HEK293 (cell line): ENCODE results near the gene DNAJC30.

Experiments
- CTCF ChIA-PET: fragments of 350-600 bp; formaldehyde crosslinking; extraction: SDS; loops from one replicate; lab custom pipeline; 2021; ENCODE audit warnings: antibody characterized with exemption; lab: Yijun Ruan, JAX
- POLR2A ChIA-PET: fragments of 300-600 bp; formaldehyde crosslinking; extraction: SDS; loops from one replicate; lab custom pipeline; 2020; ENCODE audit warnings: antibody characterized with exemption, inconsistent platforms; lab: Yijun Ruan, JAX
- H3K27ac ChIP-seq: fragments of 200-500 bp; sonication (Bioruptor generic); 2 replicates; pipeline ENCODE4 v1.5.1; 2014; ENCODE audit warnings: low read depth, low read length, control low read depth, inconsistent platforms; ENCODE audit errors: extremely low read depth
- H3K36me3 ChIP-seq, 2 experiments: fragments of 200-500 bp in 1 of 2; sonication (Bioruptor generic) in 1 of 2; 1 replicate in 1 of 2; 2 replicates in 1 of 2; pipeline ENCODE4 v1.5.1; 2014 to 2017; ENCODE audit warnings: inconsistent platforms in 2 of 2, low read length in 2 of 2; ENCODE audit not compliant: control insufficient read depth in 2 of 2, insufficient read depth in 1 of 2
- H3K4me1 ChIP-seq: fragments of 200-500 bp; sonication (Bioruptor generic); 2 replicates; pipeline ENCODE4 v1.5.1; 2014; ENCODE audit warnings: mild to moderate bottlenecking, low read length, inconsistent platforms; ENCODE audit not compliant: control insufficient read depth, insufficient read depth
- H3K4me3 ChIP-seq: 2 replicates; pipeline ENCODE4 v1.5.1; 2011; ENCODE audit warnings: low read depth, mild to moderate bottlenecking, control low read depth, low read length, moderate library complexity
- H3K9me3 ChIP-seq: fragments of 200-500 bp; sonication (Bioruptor generic); 2 replicates; pipeline ENCODE4 v1.5.1; 2014; ENCODE audit warnings: low read depth, low read length, inconsistent platforms; ENCODE audit not compliant: control insufficient read depth, insufficient read depth
- EGR2 ChIP-seq: fragments of 450-650 bp; formaldehyde crosslinking; IDR thresholded peaks from 2 replicates; pipeline ENCODE4 v1.5.1; 2016; ENCODE audit warnings: low read depth, missing biosample characterization, missing genetic modification characterization
- GLI2 ChIP-seq: fragments of 450-650 bp; formaldehyde crosslinking; IDR thresholded peaks from 2 replicates; pipeline ENCODE4; 2017; ENCODE audit warnings: missing biosample characterization, missing genetic modification characterization, low read depth, borderline replicate concordance
- HOXD13 ChIP-seq: sonication (generic); formaldehyde crosslinking; IDR thresholded peaks from 2 replicates; pipeline ENCODE4 v1.8.0; 2022; ENCODE audit warnings: missing genetic modification reagents, borderline replicate concordance
- KLF9 ChIP-seq: fragments of 450-650 bp; formaldehyde crosslinking; IDR thresholded peaks from 2 replicates; pipeline ENCODE4 v1.5.1; 2016; ENCODE audit warnings: missing biosample characterization, missing genetic modification characterization, low read depth
- ZBTB17 ChIP-seq: fragments of 450-650 bp; formaldehyde crosslinking; IDR thresholded peaks from 2 replicates; pipeline ENCODE4 v1.5.1; 2016; ENCODE audit warnings: missing biosample characterization, missing genetic modification characterization
- ZBTB20 ChIP-seq: fragments of 450-650 bp; formaldehyde crosslinking; IDR thresholded peaks from 2 replicates; pipeline ENCODE4 v1.5.1; 2016; ENCODE audit warnings: missing biosample characterization, missing genetic modification characterization
- ZNF140 ChIP-seq: fragments of 450-650 bp; formaldehyde crosslinking; IDR thresholded peaks from 2 replicates; pipeline ENCODE4 v1.5.1; 2016; ENCODE audit warnings: missing biosample characterization, missing genetic modification characterization
- ZNF175 ChIP-seq: fragments of 450-650 bp; formaldehyde crosslinking; IDR thresholded peaks from 2 replicates; pipeline ENCODE4 v1.5.1; 2016; ENCODE audit warnings: missing biosample characterization, missing genetic modification characterization
- ZNF2 ChIP-seq: fragments of 450-650 bp; formaldehyde crosslinking; IDR thresholded peaks from 2 replicates; pipeline ENCODE4 v1.5.1; 2016; ENCODE audit warnings: missing biosample characterization, missing genetic modification characterization
- ZNF24 ChIP-seq: fragments of 450-650 bp; formaldehyde crosslinking; IDR thresholded peaks from 2 replicates; pipeline ENCODE4 v1.5.1; 2016; ENCODE audit warnings: missing biosample characterization, missing genetic modification characterization
- ZNF600 ChIP-seq: fragments of 450-650 bp; formaldehyde crosslinking; IDR thresholded peaks from 2 replicates; pipeline ENCODE4 v1.5.1; 2016; ENCODE audit warnings: missing biosample characterization, missing genetic modification characterization
- ZNF629 ChIP-seq: fragments of 450-650 bp; formaldehyde crosslinking; IDR thresholded peaks from 2 replicates; pipeline ENCODE4 v1.5.1; 2017; ENCODE audit warnings: missing biosample characterization, missing genetic modification characterization
- ZNF664 ChIP-seq: fragments of 450-650 bp; formaldehyde crosslinking; IDR thresholded peaks from 2 replicates; pipeline ENCODE4 v1.5.1; 2016; ENCODE audit warnings: missing biosample characterization, missing genetic modification characterization
- ZNF76 ChIP-seq: fragments of 450-650 bp; formaldehyde crosslinking; IDR thresholded peaks from 2 replicates; pipeline ENCODE4; 2016; ENCODE audit warnings: low read depth, missing biosample characterization, missing genetic modification characterization, borderline replicate concordance
- ZNF830 ChIP-seq: fragments of 450-650 bp; IDR thresholded peaks from 2 replicates; pipeline ENCODE4 v1.5.0; 2018; ENCODE audit warnings: missing biosample characterization, missing genetic modification characterization, low read depth, mild to moderate bottlenecking, moderate library complexity
- ZXDB ChIP-seq: fragments of 450-650 bp; formaldehyde crosslinking; IDR thresholded peaks from 2 replicates; pipeline ENCODE4 v1.5.1; 2016; ENCODE audit warnings: missing biosample characterization, missing genetic modification characterization
- TF ChIP-seq, protein P1 (sequence below): fragments of 450-650 bp; formaldehyde crosslinking; IDR thresholded peaks from 2 replicates; pipeline ENCODE4 v1.5.1; 2016; ENCODE audit warnings: missing biosample characterization, missing genetic modification characterization
- TF ChIP-seq, protein P2 (sequence below): fragments of 450-650 bp; formaldehyde crosslinking; IDR thresholded peaks from 2 replicates; pipeline ENCODE4 v1.5.1; 2016; ENCODE audit warnings: missing biosample characterization, missing genetic modification characterization
- TF ChIP-seq, protein P3 (sequence below): fragments of 450-650 bp; formaldehyde crosslinking; IDR thresholded peaks from 2 replicates; pipeline ENCODE4 v1.5.1; 2016; ENCODE audit warnings: missing biosample characterization, missing genetic modification characterization
- TF ChIP-seq, protein P4 (sequence below): fragments of 450-650 bp; formaldehyde crosslinking; IDR thresholded peaks from 2 replicates; pipeline ENCODE4 v1.5.1; 2016; ENCODE audit warnings: missing biosample characterization, missing genetic modification characterization

The DNAJC30 gene

GRCh38 chr7:73690646-73691045, 7.4 kb upstream of the DNAJC30 start:
- TF ChIP-seq ZNF600 (no peak), GLI2 (tag by site-specific recombination) (no peak), ZNF664 (tag by site-specific recombination) (no peak), KLF9 (tag by site-specific recombination) (no peak), ZNF830 (tag by site-specific recombination) (no peak), ZXDB (tag by site-specific recombination) (no peak)
- TF ChIP-seq, protein P1, sequence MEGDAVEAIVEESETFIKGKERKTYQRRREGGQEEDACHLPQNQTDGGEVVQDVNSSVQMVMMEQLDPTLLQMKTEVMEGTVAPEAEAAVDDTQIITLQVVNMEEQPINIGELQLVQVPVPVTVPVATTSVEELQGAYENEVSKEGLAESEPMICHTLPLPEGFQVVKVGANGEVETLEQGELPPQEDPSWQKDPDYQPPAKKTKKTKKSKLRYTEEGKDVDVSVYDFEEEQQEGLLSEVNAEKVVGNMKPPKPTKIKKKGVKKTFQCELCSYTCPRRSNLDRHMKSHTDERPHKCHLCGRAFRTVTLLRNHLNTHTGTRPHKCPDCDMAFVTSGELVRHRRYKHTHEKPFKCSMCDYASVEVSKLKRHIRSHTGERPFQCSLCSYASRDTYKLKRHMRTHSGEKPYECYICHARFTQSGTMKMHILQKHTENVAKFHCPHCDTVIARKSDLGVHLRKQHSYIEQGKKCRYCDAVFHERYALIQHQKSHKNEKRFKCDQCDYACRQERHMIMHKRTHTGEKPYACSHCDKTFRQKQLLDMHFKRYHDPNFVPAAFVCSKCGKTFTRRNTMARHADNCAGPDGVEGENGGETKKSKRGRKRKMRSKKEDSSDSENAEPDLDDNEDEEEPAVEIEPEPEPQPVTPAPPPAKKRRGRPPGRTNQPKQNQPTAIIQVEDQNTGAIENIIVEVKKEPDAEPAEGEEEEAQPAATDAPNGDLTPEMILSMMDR (tag by site-specific recombination) = no peak
- TF ChIP-seq, protein P2, sequence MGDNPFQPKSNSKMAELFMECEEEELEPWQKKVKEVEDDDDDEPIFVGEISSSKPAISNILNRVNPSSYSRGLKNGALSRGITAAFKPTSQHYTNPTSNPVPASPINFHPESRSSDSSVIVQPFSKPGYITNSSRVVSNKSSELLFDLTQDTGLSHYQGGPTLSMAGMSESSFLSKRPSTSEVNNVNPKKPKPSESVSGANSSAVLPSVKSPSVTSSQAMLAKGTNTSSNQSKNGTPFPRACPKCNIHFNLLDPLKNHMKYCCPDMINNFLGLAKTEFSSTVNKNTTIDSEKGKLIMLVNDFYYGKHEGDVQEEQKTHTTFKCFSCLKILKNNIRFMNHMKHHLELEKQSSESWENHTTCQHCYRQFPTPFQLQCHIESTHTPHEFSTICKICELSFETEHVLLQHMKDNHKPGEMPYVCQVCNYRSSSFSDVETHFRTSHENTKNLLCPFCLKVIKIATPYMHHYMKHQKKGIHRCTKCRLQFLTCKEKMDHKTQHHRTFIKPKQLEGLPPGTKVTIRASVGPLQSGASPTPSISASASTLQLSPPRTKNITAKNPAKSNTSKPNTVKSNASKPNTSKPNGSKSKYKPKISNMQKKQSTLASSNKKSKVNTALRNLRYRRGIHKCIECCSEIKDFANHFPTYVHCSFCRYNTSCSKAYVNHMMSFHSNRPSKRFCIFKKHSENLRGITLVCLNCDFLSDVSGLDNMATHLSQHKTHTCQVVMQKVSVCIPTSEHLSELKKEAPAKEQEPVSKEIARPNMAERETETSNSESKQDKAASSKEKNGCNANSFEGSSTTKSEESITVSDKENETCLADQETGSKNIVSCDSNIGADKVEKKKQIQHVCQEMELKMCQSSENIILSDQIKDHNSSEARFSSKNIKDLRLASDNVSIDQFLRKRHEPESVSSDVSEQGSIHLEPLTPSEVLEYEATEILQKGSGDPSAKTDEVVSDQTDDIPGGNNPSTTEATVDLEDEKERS (tag by site-specific recombination) = no peak
- TF ChIP-seq, all 188 proteins: peak for 0
- no peaks in the 10 kb centered on the region for H3K9me3 ChIP-seq
- peaks cover 26 to 77% of the 10 kb centered on the region in 2 experiments; a peak in 2 of 3 replicates for H3K36me3 ChIP-seq
- POLR2A ChIA-PET = interaction anchor here (1.0 kb wide), 1 partner anchor 133 kb away, joined by 3 read pairs; the partner anchor contains the start of gene BCL7B
- H3K4me1 ChIP-seq = no peaks in the 10 kb centered on the region
- CTCF ChIA-PET = interaction anchor here (1.7 kb wide), 1 partner anchor 10 kb away, joined by 8 read pairs; no protein-coding TSS in a partner anchor
- no peak overlapping the region for H3K27ac ChIP-seq
- H3K4me3 ChIP-seq = no peak overlapping the region

GRCh38 chr7:73688288-73688687, 5.0 kb upstream of the DNAJC30 start:
- H3K36me3 ChIP-seq = peaks cover 26 to 58% of the 10 kb centered on the region in 2 experiments; a peak in 2 of 3 replicates
- POLR2A ChIA-PET = no interaction called here
- H3K27ac ChIP-seq = no peak overlapping the region
- CTCF ChIA-PET = no interaction called here
- H3K9me3 ChIP-seq = no peaks in the 10 kb centered on the region
- no peak overlapping the region for H3K4me3 ChIP-seq
- H3K4me1 ChIP-seq = no peaks in the 10 kb centered on the region
- TF ChIP-seq, protein P3, sequence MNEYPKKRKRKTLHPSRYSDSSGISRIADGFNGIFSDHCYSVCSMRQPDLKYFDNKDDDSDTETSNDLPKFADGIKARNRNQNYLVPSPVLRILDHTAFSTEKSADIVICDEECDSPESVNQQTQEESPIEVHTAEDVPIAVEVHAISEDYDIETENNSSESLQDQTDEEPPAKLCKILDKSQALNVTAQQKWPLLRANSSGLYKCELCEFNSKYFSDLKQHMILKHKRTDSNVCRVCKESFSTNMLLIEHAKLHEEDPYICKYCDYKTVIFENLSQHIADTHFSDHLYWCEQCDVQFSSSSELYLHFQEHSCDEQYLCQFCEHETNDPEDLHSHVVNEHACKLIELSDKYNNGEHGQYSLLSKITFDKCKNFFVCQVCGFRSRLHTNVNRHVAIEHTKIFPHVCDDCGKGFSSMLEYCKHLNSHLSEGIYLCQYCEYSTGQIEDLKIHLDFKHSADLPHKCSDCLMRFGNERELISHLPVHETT (tag by site-specific recombination) = no peak
- no peak for TF ChIP-seq ZBTB17 (tag by site-specific recombination)
- TF ChIP-seq EGR2 (tag by site-specific recombination) = no peak
- TF ChIP-seq ZNF2 = no peak
- no peak for TF ChIP-seq ZNF76 (tag by site-specific recombination)
- TF ChIP-seq ZNF175 (tag by site-specific recombination) = no peak
- no peak for TF ChIP-seq ZBTB20 (tag by site-specific recombination)

GRCh38 chr7:73685311-73685710, 2.1 kb upstream of the DNAJC30 start:
- H3K36me3 ChIP-seq = peaks cover 26 to 34% of the 10 kb centered on the region in 2 experiments; a peak in 2 of 3 replicates
- no peak overlapping the region for H3K4me3 ChIP-seq
- H3K9me3 ChIP-seq = no peaks in the 10 kb centered on the region
- ChIA-PET POLR2A (interaction anchor here (0.7 to 1.3 kb wide), 2 partner anchors 16 to 18 kb away, joined by 4 read pairs; no protein-coding TSS in a partner anchor), CTCF (interaction anchor here (1.4 kb wide), 1 partner anchor 40 kb away, joined by 3 read pairs; no protein-coding TSS in a partner anchor)
- peaks cover 3% of the 10 kb centered on the region; the same call in 1 of the 2 replicates for H3K4me1 ChIP-seq
- 0 out of 2 replicates have a peak overlapping the region, but pooled peaks have one; percentile 11 for H3K27ac ChIP-seq
- TF ChIP-seq, protein P4, sequence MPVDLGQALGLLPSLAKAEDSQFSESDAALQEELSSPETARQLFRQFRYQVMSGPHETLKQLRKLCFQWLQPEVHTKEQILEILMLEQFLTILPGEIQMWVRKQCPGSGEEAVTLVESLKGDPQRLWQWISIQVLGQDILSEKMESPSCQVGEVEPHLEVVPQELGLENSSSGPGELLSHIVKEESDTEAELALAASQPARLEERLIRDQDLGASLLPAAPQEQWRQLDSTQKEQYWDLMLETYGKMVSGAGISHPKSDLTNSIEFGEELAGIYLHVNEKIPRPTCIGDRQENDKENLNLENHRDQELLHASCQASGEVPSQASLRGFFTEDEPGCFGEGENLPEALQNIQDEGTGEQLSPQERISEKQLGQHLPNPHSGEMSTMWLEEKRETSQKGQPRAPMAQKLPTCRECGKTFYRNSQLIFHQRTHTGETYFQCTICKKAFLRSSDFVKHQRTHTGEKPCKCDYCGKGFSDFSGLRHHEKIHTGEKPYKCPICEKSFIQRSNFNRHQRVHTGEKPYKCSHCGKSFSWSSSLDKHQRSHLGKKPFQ = no peak
- TF ChIP-seq ZNF24 (tag by site-specific recombination) (no peak), ZNF629 (tag by site-specific recombination) (no peak), HOXD13 (CRISPR knock-in tag) (no peak), ZNF140 (tag by site-specific recombination) (no peak)
